Cardiac fibroblast (primary cell): Measurements from ENCODE around the gene IQCF2.
"Not testable (repeated sequence)": the region's sequence is repeated elsewhere in the genome, so short reads cannot be mapped to it uniquely, and the experiment has no call there.

Experiments used
- DNase-seq, 2 donors: peaks; one replicate each; pipeline versions ENCODE4 v3.0.0 to v3.0.0-alpha.2; 2010; ENCODE audit warnings: low read depth in 2 of 2
- H3K4me3 ChIP-seq, 2 donors: replicated peaks in 1 of 2; 1 replicate in 1 of 2; 2 replicates in 1 of 2; pipeline ENCODE4 v1.5.1; 2011; ENCODE audit warnings: low read depth in 2 of 2, low read length in 2 of 2, mild to moderate bottlenecking in 2 of 2, moderate library complexity in 1 of 2
- CTCF ChIP-seq: IDR thresholded peaks from one replicate; pipeline ENCODE4 v1.5.1; 2011; ENCODE audit warnings: low read depth, mild to moderate bottlenecking, low read length, inconsistent platforms

IQCF2 gene

DNA sequence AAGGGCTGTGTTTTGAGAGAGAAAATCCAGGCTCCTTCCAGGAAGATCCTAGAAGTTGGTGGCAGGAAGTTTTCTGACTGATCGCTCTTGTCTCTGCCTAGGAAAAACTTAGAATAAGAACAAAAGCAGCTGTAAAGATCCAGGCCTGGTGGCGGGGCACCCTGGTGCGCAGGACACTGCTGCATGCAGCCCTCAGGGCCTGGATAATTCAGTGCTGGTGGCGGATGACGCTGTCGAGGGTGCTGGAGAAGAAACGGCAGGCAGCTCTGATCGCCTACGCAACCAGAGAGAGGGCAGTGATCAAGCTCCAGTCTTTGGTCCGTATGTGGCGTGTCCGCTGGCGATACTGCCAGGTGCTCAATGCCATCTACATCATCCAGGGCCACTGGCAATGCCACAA, 1.5 kb downstream of the IQCF2 start:
- DNase-seq = no peak
- H3K4me3 ChIP-seq = no peak overlapping the region
- TF ChIP-seq CTCF = no peak

GRCh38 chr3:51868896-51869295, 7.5 kb downstream of the IQCF2 start:
- DNase-seq, H3K4me3 ChIP-seq: not testable (repeated sequence)

DNA sequence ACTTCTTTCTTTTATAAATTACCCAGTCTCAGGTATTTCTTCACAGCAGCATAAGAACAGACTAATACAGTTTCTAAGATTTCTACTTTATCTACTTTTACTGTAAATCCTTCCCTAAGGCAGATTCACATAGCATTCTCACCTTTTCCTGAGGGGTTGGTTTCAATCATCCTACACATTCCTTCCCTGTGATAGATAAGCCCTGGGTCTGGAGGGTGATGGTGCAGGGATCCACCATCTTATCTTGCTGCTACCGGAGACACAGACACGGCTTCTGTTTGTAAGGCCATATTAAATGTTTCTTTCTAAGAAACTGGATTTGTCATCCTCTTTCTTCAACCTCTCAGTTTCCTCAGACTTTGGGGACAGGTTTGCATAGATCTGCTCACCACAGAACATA, 7.9 kb downstream of the IQCF2 start:
- TF ChIP-seq CTCF = no peak
- DNase-seq = no peak
- no peak overlapping the region for H3K4me3 ChIP-seq

GRCh38 chr3:51873253-51873766, 11.9 kb downstream of the IQCF2 start:
- no peak for DNase-seq
- no peak for TF ChIP-seq CTCF
- no peak overlapping the region for H3K4me3 ChIP-seq

DNA sequence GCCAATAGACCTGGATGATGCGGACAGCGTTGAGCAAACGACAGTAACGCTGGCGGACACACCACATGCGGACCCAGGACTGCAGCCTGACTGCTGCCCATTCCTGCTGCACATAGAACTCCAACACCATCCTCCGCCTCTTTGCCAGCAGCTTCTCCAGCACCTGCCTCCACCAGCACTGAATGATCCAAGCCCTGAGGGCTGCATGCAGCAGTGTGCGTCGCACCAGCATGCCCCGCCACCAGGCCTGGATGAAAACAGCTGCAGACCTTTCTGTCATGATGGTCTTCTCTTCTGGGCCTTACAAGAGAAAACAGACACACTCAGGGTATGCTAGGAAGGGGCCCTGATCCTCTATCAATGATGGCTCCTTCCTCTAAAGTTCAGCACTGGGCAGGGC, 12.5 kb downstream of the IQCF2 start:
- DNase-seq = no peak
- TF ChIP-seq CTCF = no peak
- H3K4me3 ChIP-seq = no peak overlapping the region

GRCh38 chr3:51874411-51874810, 13.0 kb downstream of the IQCF2 start:
- TF ChIP-seq CTCF = no peak
- DNase-seq = no peak
- no peak overlapping the region for H3K4me3 ChIP-seq

GRCh38 chr3:51874889-51875288, 13.5 kb downstream of the IQCF2 start:
- TF ChIP-seq CTCF = no peak
- no peak overlapping the region for H3K4me3 ChIP-seq
- no peak for DNase-seq
